HEK293 (cell line): Measurements from ENCODE around the gene FGD1.
A peak's percentile ranks its signal among the peaks of the same experiment; 100 is the strongest.

Source experiments
- CTCF ChIA-PET: fragments of 350-600 bp; formaldehyde crosslinking; extraction: SDS; loops from one replicate; lab custom pipeline; 2021; ENCODE audit warnings: antibody characterized with exemption; lab: Yijun Ruan, JAX
- POLR2A ChIA-PET: fragments of 300-600 bp; formaldehyde crosslinking; extraction: SDS; loops from one replicate; lab custom pipeline; 2020; ENCODE audit warnings: antibody characterized with exemption, inconsistent platforms; lab: Yijun Ruan, JAX
- H3K27ac ChIP-seq: fragments of 200-500 bp; sonication (Bioruptor generic); 2 replicates; pipeline ENCODE4 v1.5.1; 2014; ENCODE audit warnings: low read depth, low read length, control low read depth, inconsistent platforms; ENCODE audit errors: extremely low read depth
- H3K36me3 ChIP-seq, 2 experiments: fragments of 200-500 bp in 1 of 2; sonication (Bioruptor generic) in 1 of 2; 1 replicate in 1 of 2; 2 replicates in 1 of 2; pipeline ENCODE4 v1.5.1; 2014 to 2017; ENCODE audit warnings: inconsistent platforms in 2 of 2, low read length in 2 of 2; ENCODE audit not compliant: control insufficient read depth in 2 of 2, insufficient read depth in 1 of 2
- H3K4me1 ChIP-seq: fragments of 200-500 bp; sonication (Bioruptor generic); 2 replicates; pipeline ENCODE4 v1.5.1; 2014; ENCODE audit warnings: mild to moderate bottlenecking, low read length, inconsistent platforms; ENCODE audit not compliant: control insufficient read depth, insufficient read depth
- H3K4me3 ChIP-seq: 2 replicates; pipeline ENCODE4 v1.5.1; 2011; ENCODE audit warnings: low read depth, mild to moderate bottlenecking, control low read depth, low read length, moderate library complexity
- H3K9me3 ChIP-seq: fragments of 200-500 bp; sonication (Bioruptor generic); 2 replicates; pipeline ENCODE4 v1.5.1; 2014; ENCODE audit warnings: low read depth, low read length, inconsistent platforms; ENCODE audit not compliant: control insufficient read depth, insufficient read depth
- BCL11A ChIP-seq: fragments of 450-650 bp; formaldehyde crosslinking; IDR thresholded peaks from 2 replicates; pipeline ENCODE4 v1.5.1; 2016; ENCODE audit warnings: low read depth, missing biosample characterization, missing genetic modification characterization
- EGR2 ChIP-seq: fragments of 450-650 bp; formaldehyde crosslinking; IDR thresholded peaks from 2 replicates; pipeline ENCODE4 v1.5.1; 2016; ENCODE audit warnings: low read depth, missing biosample characterization, missing genetic modification characterization
- MEIS1 ChIP-seq: sonication (generic); formaldehyde crosslinking; IDR thresholded peaks from 2 replicates; pipeline ENCODE4 v1.8.1; 2022; ENCODE audit warnings: missing genetic modification reagents, mild to moderate bottlenecking, borderline replicate concordance
- ZBTB48 ChIP-seq: fragments of 450-650 bp; formaldehyde crosslinking; IDR thresholded peaks from 2 replicates; pipeline ENCODE4 v1.5.1; 2016; ENCODE audit warnings: missing biosample characterization, missing genetic modification characterization
- ZBTB8A ChIP-seq: fragments of 450-650 bp; formaldehyde crosslinking; IDR thresholded peaks from 2 replicates; pipeline ENCODE4 v1.5.1; 2016; ENCODE audit warnings: missing biosample characterization, missing genetic modification characterization
- ZFHX2 ChIP-seq: fragments of 450-650 bp; formaldehyde crosslinking; conservative IDR thresholded peaks from 2 replicates; pipeline ENCODE4 v1.5.1; 2016; ENCODE audit warnings: missing biosample characterization, missing genetic modification characterization
- ZFP3 ChIP-seq: fragments of 450-650 bp; formaldehyde crosslinking; IDR thresholded peaks from 2 replicates; pipeline ENCODE4 v1.5.1; 2016; ENCODE audit warnings: low read depth, missing biosample characterization, missing genetic modification characterization
- ZNF16 ChIP-seq: fragments of 450-650 bp; formaldehyde crosslinking; IDR thresholded peaks from 2 replicates; pipeline ENCODE4 v1.5.1; 2016; ENCODE audit warnings: low read depth, missing biosample characterization, missing genetic modification characterization
- ZNF169 ChIP-seq: fragments of 450-650 bp; formaldehyde crosslinking; IDR thresholded peaks from 2 replicates; pipeline ENCODE4 v1.5.1; 2016; ENCODE audit warnings: missing biosample characterization, missing genetic modification characterization
- ZNF174 ChIP-seq: fragments of 450-650 bp; formaldehyde crosslinking; IDR thresholded peaks from 2 replicates; pipeline ENCODE4 v1.5.0; 2017; ENCODE audit warnings: missing biosample characterization, mild to moderate bottlenecking, missing genetic modification characterization
- ZNF248 ChIP-seq: fragments of 450-650 bp; formaldehyde crosslinking; IDR thresholded peaks from 2 replicates; pipeline ENCODE4 v1.5.1; 2017; ENCODE audit warnings: missing biosample characterization, missing genetic modification characterization
- ZNF423 ChIP-seq: fragments of 450-650 bp; formaldehyde crosslinking; IDR thresholded peaks from 2 replicates; pipeline ENCODE4 v1.5.1; 2016; ENCODE audit warnings: missing biosample characterization, missing genetic modification characterization
- ZNF530 ChIP-seq: fragments of 450-650 bp; formaldehyde crosslinking; IDR thresholded peaks from 2 replicates; pipeline ENCODE4 v1.5.1; 2016; ENCODE audit warnings: low read depth, missing biosample characterization, missing genetic modification characterization
- ZNF555 ChIP-seq: fragments of 450-650 bp; formaldehyde crosslinking; conservative IDR thresholded peaks from 2 replicates; pipeline ENCODE4 v1.5.1; 2017; ENCODE audit warnings: missing biosample characterization, mild to moderate bottlenecking, missing genetic modification characterization, inconsistent platforms
- ZNF560 ChIP-seq: fragments of 450-650 bp; formaldehyde crosslinking; IDR thresholded peaks from 2 replicates; pipeline ENCODE4 v1.5.1; 2017; ENCODE audit warnings: missing biosample characterization, missing genetic modification characterization, borderline replicate concordance
- ZNF561 ChIP-seq: fragments of 450-650 bp; IDR thresholded peaks from 2 replicates; pipeline ENCODE4 v1.5.1; 2018; ENCODE audit warnings: missing biosample characterization, missing genetic modification characterization, borderline replicate concordance
- ZNF571 ChIP-seq: fragments of 450-650 bp; formaldehyde crosslinking; IDR thresholded peaks from 2 replicates; pipeline ENCODE4 v1.5.0; 2017; ENCODE audit warnings: missing biosample characterization, missing genetic modification characterization
- ZNF626 ChIP-seq: fragments of 450-650 bp; sonication (Bioruptor Pico); formaldehyde crosslinking; IDR thresholded peaks from 2 replicates; pipeline ENCODE4 v1.5.1; 2018; ENCODE audit warnings: missing biosample characterization, missing genetic modification characterization, inconsistent platforms
- TF ChIP-seq, protein P1 (sequence below): fragments of 450-650 bp; formaldehyde crosslinking; IDR thresholded peaks from 2 replicates; pipeline ENCODE4 v1.5.1; 2016; ENCODE audit warnings: missing biosample characterization, missing genetic modification characterization
- TF ChIP-seq, protein P2 (sequence below): fragments of 450-650 bp; formaldehyde crosslinking; IDR thresholded peaks from 2 replicates; pipeline ENCODE4 v1.5.1; 2017; ENCODE audit warnings: missing biosample characterization, missing genetic modification characterization
- TF ChIP-seq, protein P3 (sequence below): fragments of 450-650 bp; formaldehyde crosslinking; IDR thresholded peaks from 2 replicates; pipeline ENCODE4 v1.5.1; 2016; ENCODE audit warnings: missing biosample characterization, missing genetic modification characterization
- TF ChIP-seq, protein P4 (sequence below): fragments of 450-650 bp; formaldehyde crosslinking; IDR thresholded peaks from 2 replicates; pipeline ENCODE4 v1.5.1; 2016; ENCODE audit warnings: missing biosample characterization, missing genetic modification characterization, borderline replicate concordance
- TF ChIP-seq, protein P5 (sequence below): fragments of 450-650 bp; formaldehyde crosslinking; IDR thresholded peaks from 2 replicates; pipeline ENCODE4 v1.5.1; 2017; ENCODE audit warnings: missing biosample characterization, missing genetic modification characterization

FGD1 gene

DNA sequence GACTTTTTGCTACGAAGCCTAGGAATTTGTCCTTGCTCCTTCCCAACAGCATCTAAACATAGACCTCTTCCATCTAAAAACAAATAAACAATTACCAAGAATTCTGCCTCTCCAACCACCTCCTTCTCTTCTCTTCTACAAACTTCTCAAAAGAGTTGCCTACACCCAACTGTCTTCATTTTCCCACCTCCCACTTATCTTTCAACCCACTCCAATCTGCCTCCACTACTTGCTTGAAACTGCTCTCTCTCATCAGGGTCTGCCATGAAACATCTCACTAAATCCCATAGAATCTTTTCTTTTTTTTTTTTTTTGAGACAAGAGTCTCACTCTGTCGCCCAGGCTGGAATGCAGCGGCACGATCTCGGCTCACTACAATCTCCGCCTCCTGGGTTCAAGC lies 902 bp upstream of the FGD1 start:
- H3K4me1 ChIP-seq = peaks cover 5% of the 10 kb centered on the region
- ChIA-PET POLR2A (no interaction called here), CTCF (no interaction called here)
- no peaks in the 10 kb centered on the region; a peak in 1 of 3 replicates for H3K36me3 ChIP-seq
- H3K9me3 ChIP-seq = no peaks in the 10 kb centered on the region
- TF ChIP-seq ZNF555 (tag by site-specific recombination) = no peak
- no peak for TF ChIP-seq ZNF174 (tag by site-specific recombination)
- TF ChIP-seq ZFHX2 (tag by site-specific recombination) = peak; percentile 74
- TF ChIP-seq EGR2 (tag by site-specific recombination) = peak; percentile 88
- TF ChIP-seq, protein P1, sequence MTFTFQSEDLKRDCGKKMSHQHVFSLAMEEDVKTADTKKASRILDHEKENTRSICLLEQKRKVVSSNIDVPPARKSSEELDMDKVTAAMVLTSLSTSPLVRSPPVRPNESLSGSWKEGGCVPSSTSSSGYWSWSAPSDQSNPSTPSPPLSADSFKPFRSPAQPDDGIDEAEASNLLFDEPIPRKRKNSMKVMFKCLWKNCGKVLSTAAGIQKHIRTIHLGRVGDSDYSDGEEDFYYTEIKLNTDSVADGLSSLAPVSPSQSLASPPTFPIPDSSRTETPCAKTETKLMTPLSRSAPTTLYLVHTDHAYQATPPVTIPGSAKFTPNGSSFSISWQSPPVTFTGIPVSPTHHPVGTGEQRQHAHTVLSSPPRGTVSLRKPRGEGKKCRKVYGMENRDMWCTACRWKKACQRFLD (tag by site-specific recombination) = no peak
- TF ChIP-seq ZNF423 (tag by site-specific recombination) = no peak
- no peak overlapping the region for H3K27ac ChIP-seq
- no peak overlapping the region for H3K4me3 ChIP-seq

DNA sequence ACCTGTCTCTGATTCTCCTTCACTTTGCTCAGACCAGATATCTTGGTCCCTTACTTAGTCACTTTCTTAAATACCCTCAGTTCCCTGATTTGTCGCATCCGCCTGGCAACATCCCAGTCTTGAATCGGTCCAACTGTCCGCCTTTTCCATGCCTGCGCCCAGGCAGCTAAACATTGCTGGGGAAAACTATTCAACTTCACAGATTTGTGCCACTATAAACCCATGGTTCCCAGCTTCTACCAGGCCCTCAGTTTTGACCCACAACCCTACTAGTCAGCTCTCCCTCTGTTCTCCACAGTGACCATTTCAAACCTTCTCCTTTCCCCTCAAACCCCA lies 451 bp upstream of the FGD1 start:
- Histone ChIP-seq H3K4me3 (no peak overlapping the region), H3K27ac (no peak overlapping the region), H3K36me3 (peaks cover 0 to under 1% of the 10 kb centered on the region in 2 experiments; a peak in 2 of 3 replicates), H3K4me1 (peaks cover 5% of the 10 kb centered on the region), H3K9me3 (no peaks in the 10 kb centered on the region)
- ChIA-PET POLR2A (no interaction called here), CTCF (no interaction called here)
- TF ChIP-seq, protein P2, sequence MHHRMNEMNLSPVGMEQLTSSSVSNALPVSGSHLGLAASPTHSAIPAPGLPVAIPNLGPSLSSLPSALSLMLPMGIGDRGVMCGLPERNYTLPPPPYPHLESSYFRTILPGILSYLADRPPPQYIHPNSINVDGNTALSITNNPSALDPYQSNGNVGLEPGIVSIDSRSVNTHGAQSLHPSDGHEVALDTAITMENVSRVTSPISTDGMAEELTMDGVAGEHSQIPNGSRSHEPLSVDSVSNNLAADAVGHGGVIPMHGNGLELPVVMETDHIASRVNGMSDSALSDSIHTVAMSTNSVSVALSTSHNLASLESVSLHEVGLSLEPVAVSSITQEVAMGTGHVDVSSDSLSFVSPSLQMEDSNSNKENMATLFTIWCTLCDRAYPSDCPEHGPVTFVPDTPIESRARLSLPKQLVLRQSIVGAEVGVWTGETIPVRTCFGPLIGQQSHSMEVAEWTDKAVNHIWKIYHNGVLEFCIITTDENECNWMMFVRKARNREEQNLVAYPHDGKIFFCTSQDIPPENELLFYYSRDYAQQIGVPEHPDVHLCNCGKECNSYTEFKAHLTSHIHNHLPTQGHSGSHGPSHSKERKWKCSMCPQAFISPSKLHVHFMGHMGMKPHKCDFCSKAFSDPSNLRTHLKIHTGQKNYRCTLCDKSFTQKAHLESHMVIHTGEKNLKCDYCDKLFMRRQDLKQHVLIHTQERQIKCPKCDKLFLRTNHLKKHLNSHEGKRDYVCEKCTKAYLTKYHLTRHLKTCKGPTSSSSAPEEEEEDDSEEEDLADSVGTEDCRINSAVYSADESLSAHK (tag by site-specific recombination) = no peak
- TF ChIP-seq ZNF561 = no peak
- TF ChIP-seq BCL11A (tag by site-specific recombination) = no peak
- TF ChIP-seq ZNF248 (tag by site-specific recombination) = no peak
- TF ChIP-seq MEIS1 (CRISPR knock-in tag) = no peak
- TF ChIP-seq ZNF530 (tag by site-specific recombination) = no peak
- TF ChIP-seq, protein P3, sequence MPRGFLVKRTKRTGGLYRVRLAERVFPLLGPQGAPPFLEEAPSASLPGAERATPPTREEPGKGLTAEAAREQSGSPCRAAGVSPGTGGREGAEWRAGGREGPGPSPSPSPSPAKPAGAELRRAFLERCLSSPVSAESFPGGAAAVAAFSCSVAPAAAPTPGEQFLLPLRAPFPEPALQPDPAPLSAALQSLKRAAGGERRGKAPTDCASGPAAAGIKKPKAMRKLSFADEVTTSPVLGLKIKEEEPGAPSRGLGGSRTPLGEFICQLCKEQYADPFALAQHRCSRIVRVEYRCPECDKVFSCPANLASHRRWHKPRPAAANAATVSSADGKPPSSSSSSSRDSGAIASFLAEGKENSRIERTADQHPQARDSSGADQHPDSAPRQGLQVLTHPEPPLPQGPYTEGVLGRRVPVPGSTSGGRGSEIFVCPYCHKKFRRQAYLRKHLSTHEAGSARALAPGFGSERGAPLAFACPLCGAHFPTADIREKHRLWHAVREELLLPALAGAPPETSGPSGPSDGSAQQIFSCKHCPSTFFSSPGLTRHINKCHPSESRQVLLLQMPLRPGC (tag by site-specific recombination) = no peak
- TF ChIP-seq ZFP3 (tag by site-specific recombination) = no peak
- peak; percentile 76; the same call in 1 of the 2 replicates for TF ChIP-seq ZBTB48 (tag by site-specific recombination)

DNA sequence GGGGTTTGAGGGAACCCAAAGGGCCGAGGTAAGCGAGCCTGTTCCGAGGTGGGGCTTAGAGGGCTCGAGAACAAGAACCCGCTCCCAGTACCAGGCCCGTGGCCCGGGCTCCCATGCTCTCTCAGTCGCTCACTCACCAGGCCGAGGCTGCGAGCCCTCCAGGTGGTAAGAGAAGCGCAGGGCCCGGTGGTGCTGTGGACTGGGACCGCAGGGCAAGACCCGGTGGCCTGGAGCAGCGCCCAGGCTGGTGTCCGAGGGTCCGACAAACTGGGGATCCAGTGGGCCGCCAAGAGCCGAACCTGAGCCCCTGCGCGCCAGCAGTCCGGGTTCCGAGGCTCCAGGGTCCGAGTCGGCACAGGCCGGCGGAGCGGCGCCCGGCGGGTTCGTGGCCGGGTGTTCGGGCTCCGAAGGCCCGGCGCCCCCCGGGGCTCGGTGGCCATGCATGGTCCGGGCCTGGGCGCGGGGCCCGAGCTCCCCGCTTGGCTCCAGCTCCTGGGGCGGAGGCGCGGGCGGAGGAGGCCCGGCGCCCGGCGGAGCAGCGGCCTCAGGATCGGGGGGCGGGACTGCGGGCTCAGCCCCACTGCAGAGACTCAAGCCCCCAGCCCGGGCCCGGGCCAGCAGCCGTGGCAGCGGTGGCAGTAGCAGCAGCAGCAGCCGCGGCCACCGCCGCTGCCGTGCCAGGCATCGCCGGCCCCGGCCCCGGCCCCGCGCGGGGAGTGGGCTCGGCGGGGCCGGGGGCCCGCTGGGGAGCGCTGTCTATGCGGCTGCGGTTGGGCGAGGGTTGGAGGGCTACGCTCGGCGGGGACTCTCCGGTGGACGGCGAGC lies 833 bp downstream of the FGD1 start:
- peak overlapping the region; percentile 63 for H3K4me3 ChIP-seq
- no peaks in the 10 kb centered on the region for H3K9me3 ChIP-seq
- H3K4me1 ChIP-seq = peaks cover 5% of the 10 kb centered on the region
- H3K27ac ChIP-seq = peak overlapping the region; percentile 62; the same call in 1 of the 2 replicates
- H3K36me3 ChIP-seq = peaks cover 0 to 6% of the 10 kb centered on the region in 2 experiments; a peak in 2 of 3 replicates
- CTCF ChIA-PET = no interaction called here
- POLR2A ChIA-PET = interaction anchor here (0.5 kb wide), 1 partner anchor 452 kb away, joined by 3 read pairs; no protein-coding TSS in a partner anchor
- TF ChIP-seq ZNF530 (tag by site-specific recombination) (no peak), ZNF169 (tag by site-specific recombination) (no peak), ZNF626 (tag by site-specific recombination) (no peak), ZBTB8A (0 out of 2 replicates have a peak, but pooled peaks have one; percentile 21), ZNF16 (no peak), ZNF560 (no peak), ZNF571 (tag by site-specific recombination) (no peak)
- TF ChIP-seq, protein P4, sequence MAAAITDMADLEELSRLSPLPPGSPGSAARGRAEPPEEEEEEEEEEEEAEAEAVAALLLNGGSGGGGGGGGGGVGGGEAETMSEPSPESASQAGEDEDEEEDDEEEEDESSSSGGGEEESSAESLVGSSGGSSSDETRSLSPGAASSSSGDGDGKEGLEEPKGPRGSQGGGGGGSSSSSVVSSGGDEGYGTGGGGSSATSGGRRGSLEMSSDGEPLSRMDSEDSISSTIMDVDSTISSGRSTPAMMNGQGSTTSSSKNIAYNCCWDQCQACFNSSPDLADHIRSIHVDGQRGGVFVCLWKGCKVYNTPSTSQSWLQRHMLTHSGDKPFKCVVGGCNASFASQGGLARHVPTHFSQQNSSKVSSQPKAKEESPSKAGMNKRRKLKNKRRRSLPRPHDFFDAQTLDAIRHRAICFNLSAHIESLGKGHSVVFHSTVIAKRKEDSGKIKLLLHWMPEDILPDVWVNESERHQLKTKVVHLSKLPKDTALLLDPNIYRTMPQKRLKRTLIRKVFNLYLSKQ (tag by site-specific recombination) = no peak
- TF ChIP-seq, protein P5, sequence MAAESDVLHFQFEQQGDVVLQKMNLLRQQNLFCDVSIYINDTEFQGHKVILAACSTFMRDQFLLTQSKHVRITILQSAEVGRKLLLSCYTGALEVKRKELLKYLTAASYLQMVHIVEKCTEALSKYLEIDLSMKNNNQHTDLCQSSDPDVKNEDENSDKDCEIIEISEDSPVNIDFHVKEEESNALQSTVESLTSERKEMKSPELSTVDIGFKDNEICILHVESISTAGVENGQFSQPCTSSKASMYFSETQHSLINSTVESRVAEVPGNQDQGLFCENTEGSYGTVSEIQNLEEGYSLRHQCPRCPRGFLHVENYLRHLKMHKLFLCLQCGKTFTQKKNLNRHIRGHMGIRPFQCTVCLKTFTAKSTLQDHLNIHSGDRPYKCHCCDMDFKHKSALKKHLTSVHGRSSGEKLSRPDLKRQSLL (tag by site-specific recombination) = no peak
